Fibroblast of skin of abdomen (primary cell): ENCODE results near the gene GCSAM.

Experiments
- DNase-seq: peaks from one replicate; pipeline ENCODE4 v3.0.0-alpha.2; 2013

Gene GCSAM

GRCh38 chr3:112129925-112130637 is 3.0 kb downstream of the GCSAM start:
- DNase-seq, result no peak

GRCh38 chr3:112128843-112129727 is 4.0 kb downstream of the GCSAM start:
- DNase-seq, result peak; percentile 13

GRCh38 chr3:112127522-112128494 is 5.2 kb downstream of the GCSAM start:
- DNase-seq, result no peak

- peak; percentile 26 for DNase-seq
Observed at GRCh38 chr3:112126511-112126911, 6.5 kb downstream of the GCSAM start.

GRCh38 chr3:112124907-112125607 is 8.0 kb downstream of the GCSAM start:
- no peak for DNase-seq

- no peak for DNase-seq
Observed at GRCh38 chr3:112123548-112123947, 9.5 kb downstream of the GCSAM start.

GRCh38 chr3:112122870-112123269 is 10.2 kb downstream of the GCSAM start:
- DNase-seq, result no peak

GRCh38 chr3:112121577-112122547 is 11.2 kb downstream of the GCSAM start:
- DNase-seq, result no peak

- DNase-seq, result no peak
Observed at GRCh38 chr3:112119962-112120836, 12.8 kb downstream of the GCSAM start.

- no peak for DNase-seq
Observed at GRCh38 chr3:112117841-112118571, 15.0 kb downstream of the GCSAM start.

GRCh38 chr3:112117415-112117814 is 15.6 kb downstream of the GCSAM start:
- no peak for DNase-seq

GRCh38 chr3:112116748-112117186 is 16.3 kb downstream of the GCSAM start:
- DNase-seq, result no peak

GRCh38 chr3:112115806-112116383 is 17.2 kb downstream of the GCSAM start:
- DNase-seq, result no peak

- no peak for DNase-seq
Observed at GRCh38 chr3:112115161-112115739, 17.8 kb downstream of the GCSAM start.

GRCh38 chr3:112114576-112115160 is 18.4 kb downstream of the GCSAM start:
- DNase-seq, result no peak

- DNase-seq, result peak; percentile 62
Observed at GRCh38 chr3:112111785-112112402, 21.2 kb downstream of the GCSAM start.

GRCh38 chr3:112109322-112109721 is 23.7 kb downstream of the GCSAM start:
- DNase-seq, result no peak
